ENCODE data around the gene LRRC23. TPM values are rescaled to one million over a fixed set of nuclear protein-coding genes. Genes with fewer than 3 reads are reported as not detected.
A peak's percentile ranks its signal among the peaks of the same experiment; 100 is the strongest.

LRRC23 gene
- total and polyA plus RNA-seq, 9 of the 15 experiments (the other 6 are each of a cell fraction or from before 2014, with no cell fraction given): 2.2 to 7.0 (median 3.0) TPM

DNA sequence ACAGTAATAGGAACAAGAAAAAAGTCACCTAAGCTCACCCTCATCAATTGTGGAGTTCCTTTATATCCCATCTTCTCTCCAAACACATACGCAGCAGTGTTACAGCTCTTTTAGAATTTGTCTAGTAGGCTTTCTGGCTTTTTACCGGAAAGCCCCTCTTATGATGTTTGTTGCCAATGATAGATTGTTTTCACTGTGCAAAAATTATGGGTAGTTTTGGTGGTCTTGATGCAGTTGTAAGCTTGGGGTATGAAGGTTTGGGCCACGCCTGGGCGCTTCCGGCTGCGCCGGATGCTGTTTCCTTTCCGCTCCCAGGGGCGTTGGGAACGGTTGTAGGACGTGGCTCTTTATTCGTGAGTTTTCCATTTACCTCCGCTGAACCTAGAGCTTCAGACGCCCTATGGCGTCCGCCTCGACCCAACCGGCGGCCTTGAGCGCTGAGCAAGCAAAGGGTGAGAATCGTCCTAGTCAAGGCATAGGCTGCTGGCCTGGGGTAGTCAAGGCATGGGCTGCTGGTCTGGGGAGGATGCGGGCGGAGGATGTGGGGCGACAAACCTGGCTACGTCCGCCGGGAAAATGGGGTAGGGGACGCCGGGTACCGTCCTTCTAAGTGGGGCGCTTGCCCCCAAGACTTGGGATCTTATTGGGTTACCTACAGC is 39.2 kb downstream of the LRRC23 start, which contains the start of the genes C12orf57 and RNU7-1 (continued):
- TF ChIP-seq, protein P1, sequence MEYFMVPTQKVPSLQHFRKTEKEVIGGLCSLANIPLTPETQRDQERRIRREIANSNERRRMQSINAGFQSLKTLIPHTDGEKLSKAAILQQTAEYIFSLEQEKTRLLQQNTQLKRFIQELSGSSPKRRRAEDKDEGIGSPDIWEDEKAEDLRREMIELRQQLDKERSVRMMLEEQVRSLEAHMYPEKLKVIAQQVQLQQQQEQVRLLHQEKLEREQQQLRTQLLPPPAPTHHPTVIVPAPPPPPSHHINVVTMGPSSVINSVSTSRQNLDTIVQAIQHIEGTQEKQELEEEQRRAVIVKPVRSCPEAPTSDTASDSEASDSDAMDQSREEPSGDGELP (CRISPR knock-in tag; IDR thresholded peaks at IDR 0.05; ENCODE audit: borderline replicate concordance): peak; percentile 71; the same call in 1 of the 2 replicates
- peak; percentile 15; the same call in 1 of the 2 replicates for TF ChIP-seq ZNF347 (CRISPR knock-in tag; IDR thresholded peaks at IDR 0.05; ENCODE audit: low read depth)
- 0 out of 2 replicates have a peak, but pooled peaks have one; percentile 51 for TF ChIP-seq ZNF224 (CRISPR knock-in tag; IDR thresholded peaks at IDR 0.05)
- no peak for TF ChIP-seq SETDB1 (IDR thresholded peaks at IDR 0.05; ENCODE audit: low read length)
- TF ChIP-seq ERF (CRISPR knock-in tag; IDR thresholded peaks at IDR 0.05): peak; percentile 99
- TF ChIP-seq XRCC5 (IDR thresholded peaks at IDR 0.05; ENCODE audit: low read depth, low read length): 0 out of 2 replicates have a peak, but pooled peaks have one; percentile 5
- TF ChIP-seq SMARCE1 (IDR thresholded peaks at IDR 0.05): no peak
- TF ChIP-seq CHD2 (IDR thresholded peaks at IDR 0.05; ENCODE audit: low read depth, low read length): peak; percentile 81
- no peak for TF ChIP-seq ZNF143 (CRISPR knock-in tag; IDR thresholded peaks at IDR 0.05)
- TF ChIP-seq CBX1 (IDR thresholded peaks at IDR 0.05; ENCODE audit: low read depth): peak; percentile 100
- peak; percentile 94 for TF ChIP-seq ZFPM2 (CRISPR knock-in tag; IDR thresholded peaks at IDR 0.05)
- no peak for TF ChIP-seq MAFK (IDR thresholded peaks at IDR 0.05; ENCODE audit: low read length)
- TF ChIP-seq RBFOX2 (IDR thresholded peaks at IDR 0.05; ENCODE audit: low read depth, low read length): no peak; the same call in 1 of the 2 replicates
- TF ChIP-seq SMARCC2 (IDR thresholded peaks at IDR 0.05; ENCODE audit: low read depth): no peak
- TF ChIP-seq, protein P2, sequence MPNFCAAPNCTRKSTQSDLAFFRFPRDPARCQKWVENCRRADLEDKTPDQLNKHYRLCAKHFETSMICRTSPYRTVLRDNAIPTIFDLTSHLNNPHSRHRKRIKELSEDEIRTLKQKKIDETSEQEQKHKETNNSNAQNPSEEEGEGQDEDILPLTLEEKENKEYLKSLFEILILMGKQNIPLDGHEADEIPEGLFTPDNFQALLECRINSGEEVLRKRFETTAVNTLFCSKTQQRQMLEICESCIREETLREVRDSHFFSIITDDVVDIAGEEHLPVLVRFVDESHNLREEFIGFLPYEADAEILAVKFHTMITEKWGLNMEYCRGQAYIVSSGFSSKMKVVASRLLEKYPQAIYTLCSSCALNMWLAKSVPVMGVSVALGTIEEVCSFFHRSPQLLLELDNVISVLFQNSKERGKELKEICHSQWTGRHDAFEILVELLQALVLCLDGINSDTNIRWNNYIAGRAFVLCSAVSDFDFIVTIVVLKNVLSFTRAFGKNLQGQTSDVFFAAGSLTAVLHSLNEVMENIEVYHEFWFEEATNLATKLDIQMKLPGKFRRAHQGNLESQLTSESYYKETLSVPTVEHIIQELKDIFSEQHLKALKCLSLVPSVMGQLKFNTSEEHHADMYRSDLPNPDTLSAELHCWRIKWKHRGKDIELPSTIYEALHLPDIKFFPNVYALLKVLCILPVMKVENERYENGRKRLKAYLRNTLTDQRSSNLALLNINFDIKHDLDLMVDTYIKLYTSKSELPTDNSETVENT (CRISPR knock-in tag; IDR thresholded peaks at IDR 0.05): peak; percentile 97
- TF ChIP-seq, protein P3, sequence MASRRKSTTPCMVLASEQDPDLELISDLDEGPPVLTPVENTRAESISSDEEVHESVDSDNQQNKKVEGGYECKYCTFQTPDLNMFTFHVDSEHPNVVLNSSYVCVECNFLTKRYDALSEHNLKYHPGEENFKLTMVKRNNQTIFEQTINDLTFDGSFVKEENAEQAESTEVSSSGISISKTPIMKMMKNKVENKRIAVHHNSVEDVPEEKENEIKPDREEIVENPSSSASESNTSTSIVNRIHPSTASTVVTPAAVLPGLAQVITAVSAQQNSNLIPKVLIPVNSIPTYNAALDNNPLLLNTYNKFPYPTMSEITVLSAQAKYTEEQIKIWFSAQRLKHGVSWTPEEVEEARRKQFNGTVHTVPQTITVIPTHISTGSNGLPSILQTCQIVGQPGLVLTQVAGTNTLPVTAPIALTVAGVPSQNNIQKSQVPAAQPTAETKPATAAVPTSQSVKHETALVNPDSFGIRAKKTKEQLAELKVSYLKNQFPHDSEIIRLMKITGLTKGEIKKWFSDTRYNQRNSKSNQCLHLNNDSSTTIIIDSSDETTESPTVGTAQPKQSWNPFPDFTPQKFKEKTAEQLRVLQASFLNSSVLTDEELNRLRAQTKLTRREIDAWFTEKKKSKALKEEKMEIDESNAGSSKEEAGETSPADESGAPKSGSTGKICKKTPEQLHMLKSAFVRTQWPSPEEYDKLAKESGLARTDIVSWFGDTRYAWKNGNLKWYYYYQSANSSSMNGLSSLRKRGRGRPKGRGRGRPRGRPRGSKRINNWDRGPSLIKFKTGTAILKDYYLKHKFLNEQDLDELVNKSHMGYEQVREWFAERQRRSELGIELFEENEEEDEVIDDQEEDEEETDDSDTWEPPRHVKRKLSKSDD (conservative IDR thresholded peaks at IDR 0.05; ENCODE audit: low read length): 0 out of 2 replicates have a peak, but pooled peaks have one; percentile 44
- peak; percentile 99 for TF ChIP-seq CHCHD3 (CRISPR knock-in tag; IDR thresholded peaks at IDR 0.05)
- TF ChIP-seq SIN3B (IDR thresholded peaks at IDR 0.05; ENCODE audit: low read depth): peak; percentile 45; the same call in 1 of the 2 replicates
- peak; percentile 100 for TF ChIP-seq SUPT5H (IDR thresholded peaks at IDR 0.05)
- TF ChIP-seq ZKSCAN8 (CRISPR knock-in tag; IDR thresholded peaks at IDR 0.05): no peak; the same call in 1 of the 2 replicates
- TF ChIP-seq SNIP1 (IDR thresholded peaks at IDR 0.05; ENCODE audit: low read depth): no peak
